ENCODE results near the gene PRR19.
A peak's percentile ranks its signal among the peaks of the same experiment; 100 is the strongest.

PRR19 gene

GRCh38 chr19:42290523-42291434 lies 11.2 kb upstream of the PRR19 start:
- Histone ChIP-seq H3K4me3 (no peak overlapping the region), H3K9me3 (no peaks in the 10 kb centered on the region), H3K36me3 (replicated peaks) (peaks cover 74% of the 10 kb centered on the region), H3K27me3 (ENCODE audit: low read depth) (no peaks in the 10 kb centered on the region), H3K4me1 (peaks cover 1% of the 10 kb centered on the region)
- in situ Hi-C loops (cut with MboI; ENCODE audit: low sequenced_read_pairs), result no loop called here
- peak in 1 of 2 experiments; percentile 72 for DNase-seq (ENCODE audit: low spot score in 2 of 2)

- H3K27me3 ChIP-seq (ENCODE audit: low read depth), result no peaks in the 10 kb centered on the region
- peaks cover 74% of the 10 kb centered on the region for H3K36me3 ChIP-seq (replicated peaks)
- no peaks in the 10 kb centered on the region for H3K9me3 ChIP-seq
- no peak overlapping the region for H3K4me3 ChIP-seq
- no peak for DNase-seq (ENCODE audit: low spot score in 2 of 2)
- in situ Hi-C loops (cut with MboI; ENCODE audit: low sequenced_read_pairs), result no loop called here
- no peaks in the 10 kb centered on the region for H3K4me1 ChIP-seq
Measured at GRCh38 chr19:42291435-42291810, 10.5 kb upstream of the PRR19 start.

GRCh38 chr19:42292042-42292960 lies 9.6 kb upstream of the PRR19 start:
- H3K27me3 ChIP-seq (ENCODE audit: low read depth), result no peaks in the 10 kb centered on the region
- no peaks in the 10 kb centered on the region for H3K9me3 ChIP-seq
- DNase-seq (ENCODE audit: low spot score in 2 of 2), result no peak
- in situ Hi-C loops (cut with MboI; ENCODE audit: low sequenced_read_pairs), result no loop called here
- H3K4me1 ChIP-seq, result no peaks in the 10 kb centered on the region
- H3K4me3 ChIP-seq, result no peak overlapping the region
- H3K36me3 ChIP-seq (replicated peaks), result peaks cover 74% of the 10 kb centered on the region

- Histone ChIP-seq H3K4me1 (no peaks in the 10 kb centered on the region), H3K36me3 (replicated peaks) (peaks cover 68% of the 10 kb centered on the region), H3K4me3 (no peak overlapping the region), H3K9me3 (no peaks in the 10 kb centered on the region), H3K27me3 (ENCODE audit: low read depth) (no peaks in the 10 kb centered on the region)
- in situ Hi-C loops (cut with MboI; ENCODE audit: low sequenced_read_pairs), result no loop called here
- DNase-seq (ENCODE audit: low spot score in 2 of 2), result no peak
Measured at GRCh38 chr19:42292963-42293362, 9.0 kb upstream of the PRR19 start.

GRCh38 chr19:42293540-42293939 lies 8.4 kb upstream of the PRR19 start:
- in situ Hi-C loops (cut with MboI; ENCODE audit: low sequenced_read_pairs), result no loop called here
- no peaks in the 10 kb centered on the region for H3K9me3 ChIP-seq
- peaks cover 64% of the 10 kb centered on the region for H3K36me3 ChIP-seq (replicated peaks)
- H3K4me1 ChIP-seq, result no peaks in the 10 kb centered on the region
- no peak for DNase-seq (ENCODE audit: low spot score in 2 of 2)
- no peak overlapping the region for H3K4me3 ChIP-seq
- no peaks in the 10 kb centered on the region for H3K27me3 ChIP-seq (ENCODE audit: low read depth)

- H3K36me3 ChIP-seq (replicated peaks), result peaks cover 62% of the 10 kb centered on the region
- no peaks in the 10 kb centered on the region for H3K4me1 ChIP-seq
- H3K9me3 ChIP-seq, result no peaks in the 10 kb centered on the region
- no peak for DNase-seq (ENCODE audit: low spot score in 2 of 2)
- no peak overlapping the region for H3K4me3 ChIP-seq
- H3K27me3 ChIP-seq (ENCODE audit: low read depth), result no peaks in the 10 kb centered on the region
- in situ Hi-C loops (cut with MboI; ENCODE audit: low sequenced_read_pairs), result no loop called here
Measured at GRCh38 chr19:42293948-42294347, 8.0 kb upstream of the PRR19 start.

- Histone ChIP-seq H3K9me3 (no peaks in the 10 kb centered on the region), H3K4me3 (no peak overlapping the region), H3K4me1 (no peaks in the 10 kb centered on the region), H3K36me3 (replicated peaks) (peaks cover 57% of the 10 kb centered on the region), H3K27me3 (ENCODE audit: low read depth) (no peaks in the 10 kb centered on the region)
- no peak for DNase-seq (ENCODE audit: low spot score in 2 of 2)
- in situ Hi-C loops (cut with MboI; ENCODE audit: low sequenced_read_pairs), result no loop called here
Measured at GRCh38 chr19:42294471-42295137, 7.3 kb upstream of the PRR19 start.

GRCh38 chr19:42295342-42295741 lies 6.6 kb upstream of the PRR19 start:
- H3K4me3 ChIP-seq, result no peak overlapping the region
- no peaks in the 10 kb centered on the region for H3K9me3 ChIP-seq
- no peak for DNase-seq (ENCODE audit: low spot score in 2 of 2)
- H3K36me3 ChIP-seq (replicated peaks), result peaks cover 54% of the 10 kb centered on the region
- H3K4me1 ChIP-seq, result no peaks in the 10 kb centered on the region
- in situ Hi-C loops (cut with MboI; ENCODE audit: low sequenced_read_pairs), result no loop called here
- no peaks in the 10 kb centered on the region for H3K27me3 ChIP-seq (ENCODE audit: low read depth)

GRCh38 chr19:42295831-42296525 lies 6.0 kb upstream of the PRR19 start:
- in situ Hi-C loops (cut with MboI; ENCODE audit: low sequenced_read_pairs), result no loop called here
- DNase-seq (ENCODE audit: low spot score in 2 of 2), result peak; percentile 61 to 94
- Histone ChIP-seq H3K36me3 (replicated peaks) (peaks cover 48% of the 10 kb centered on the region), H3K27me3 (ENCODE audit: low read depth) (no peaks in the 10 kb centered on the region), H3K4me1 (no peaks in the 10 kb centered on the region), H3K9me3 (no peaks in the 10 kb centered on the region), H3K4me3 (no peak overlapping the region)

GRCh38 chr19:42297039-42297438 lies 4.9 kb upstream of the PRR19 start:
- H3K36me3 ChIP-seq (replicated peaks), result peaks cover 37% of the 10 kb centered on the region
- peaks cover 5% of the 10 kb centered on the region; the same call in 1 of the 2 replicates for H3K4me1 ChIP-seq
- H3K4me3 ChIP-seq, result no peak overlapping the region
- H3K9me3 ChIP-seq, result no peaks in the 10 kb centered on the region
- H3K27me3 ChIP-seq (ENCODE audit: low read depth), result no peaks in the 10 kb centered on the region
- DNase-seq (ENCODE audit: low spot score in 2 of 2), result no peak
- in situ Hi-C loops (cut with MboI; ENCODE audit: low sequenced_read_pairs), result no loop called here

GRCh38 chr19:42303101-42303464 lies 1.2 kb downstream of the PRR19 start:
- in situ Hi-C loops (cut with MboI; ENCODE audit: low sequenced_read_pairs), result loop anchor here (10.0 kb wide), 1 partner anchor 168 kb away; the partner anchor contains the start of gene POU2F2
- H3K4me3 ChIP-seq, result no peak overlapping the region
- H3K4me1 ChIP-seq, result peaks cover 10% of the 10 kb centered on the region
- H3K27me3 ChIP-seq (ENCODE audit: low read depth), result no peaks in the 10 kb centered on the region
- 0 out of 2 replicates have a peak, but pooled peaks cover 6% of the 10 kb centered on the region for H3K36me3 ChIP-seq (replicated peaks)
- H3K9me3 ChIP-seq, result no peaks in the 10 kb centered on the region
- no peak for DNase-seq (ENCODE audit: low spot score in 2 of 2)

GRCh38 chr19:42303876-42304275 lies 1.9 kb downstream of the PRR19 start:
- no peak overlapping the region for H3K4me3 ChIP-seq
- DNase-seq (ENCODE audit: low spot score in 2 of 2), result no peak
- H3K27me3 ChIP-seq (ENCODE audit: low read depth), result no peaks in the 10 kb centered on the region
- in situ Hi-C loops (cut with MboI; ENCODE audit: low sequenced_read_pairs), result loop anchor here (10.0 kb wide), 1 partner anchor 169 kb away; the partner anchor contains the start of gene POU2F2
- H3K4me1 ChIP-seq, result peaks cover 10% of the 10 kb centered on the region
- H3K36me3 ChIP-seq (replicated peaks), result 0 out of 2 replicates have a peak, but pooled peaks cover 6% of the 10 kb centered on the region
- no peaks in the 10 kb centered on the region for H3K9me3 ChIP-seq

- Histone ChIP-seq H3K27me3 (ENCODE audit: low read depth) (no peaks in the 10 kb centered on the region), H3K9me3 (no peaks in the 10 kb centered on the region), H3K36me3 (replicated peaks) (no peaks in the 10 kb centered on the region), H3K4me3 (no peak overlapping the region), H3K4me1 (peaks cover 7% of the 10 kb centered on the region)
- in situ Hi-C loops (cut with MboI; ENCODE audit: low sequenced_read_pairs), result loop anchor here (10.0 kb wide), 1 partner anchor 172 kb away; the partner anchor contains the start of gene POU2F2
- no peak for DNase-seq (ENCODE audit: low spot score in 2 of 2)
Measured at GRCh38 chr19:42306646-42307045, 4.7 kb downstream of the PRR19 start.
